Caco-2 (cell line): ENCODE data around the gene VCAN. TPM values are rescaled to one million over a fixed set of nuclear protein-coding genes. Genes with fewer than 3 reads are reported as not detected.

Experiments used
- BruUV-seq: library from RNA; stranded (reverse); fragments of 400-500 nt; replicated peaks from 2 replicates; lab custom pipeline; 2021; lab: Mats Ljungman, UMichigan
- CTCF ChIA-PET: fragments of 300-600 bp; sonication (Branson Sonifier 250); formaldehyde crosslinking; loops from one replicate; lab custom pipeline; 2022; ENCODE audit warnings: antibody characterized with exemption; lab: Charles Lee
- POLR2A ChIA-PET: fragments of 300-600 bp; sonication (Branson Sonifier 250); formaldehyde crosslinking; loops from one replicate; lab custom pipeline; 2022; ENCODE audit warnings: antibody characterized with exemption; lab: Charles Lee
- DNase-seq, 2 experiments: peaks; one replicate each; pipeline versions ENCODE4 v3.0.0 to v3.0.0-alpha.2; 2020 to 2022
- H3K27me3 ChIP-seq: replicated peaks from 2 replicates; pipeline ENCODE4 v1.6.0; 2011; ENCODE audit warnings: low read length; ENCODE audit not compliant: control insufficient read depth, insufficient read depth
- H3K36me3 ChIP-seq: 2 replicates; pipeline ENCODE4 v1.5.1; 2011; ENCODE audit warnings: low read length; ENCODE audit not compliant: control insufficient read depth, insufficient read depth
- H3K4me1 ChIP-seq: fragments of 250-450 bp; sonication (Bioruptor Pico); 2 replicates; pipeline ENCODE4 v1.5.1; 2020; ENCODE audit warnings: mild to moderate bottlenecking
- H3K4me3 ChIP-seq: 2 replicates; pipeline ENCODE4 v1.5.1; 2011; ENCODE audit warnings: low read depth, mild to moderate bottlenecking, control low read depth, low read length
- H3K9me3 ChIP-seq: fragments of 250-450 bp; sonication (Bioruptor Pico); 2 replicates; pipeline ENCODE4 v1.5.1; 2020; ENCODE audit warnings: mild to moderate bottlenecking, moderate library complexity
- H3K27ac Mint-ChIP-seq: one replicate; pipeline ENCODE4 v1.8.0; 2022; ENCODE audit warnings: mixed read lengths; ENCODE audit not compliant: unreplicated experiment
- H3K27me3 Mint-ChIP-seq: one replicate; pipeline ENCODE4 v1.8.0; 2022; ENCODE audit warnings: mixed read lengths; ENCODE audit not compliant: insufficient read depth, unreplicated experiment
- H3K36me3 Mint-ChIP-seq: one replicate; pipeline ENCODE4 v1.8.0; 2022; ENCODE audit warnings: mild to moderate bottlenecking, mixed read lengths; ENCODE audit not compliant: insufficient read depth, unreplicated experiment
- H3K4me1 Mint-ChIP-seq: one replicate; pipeline ENCODE4 v1.8.0; 2022; ENCODE audit warnings: low read depth, mixed read lengths; ENCODE audit not compliant: unreplicated experiment
- H3K4me3 Mint-ChIP-seq: one replicate; pipeline ENCODE4 v1.8.0; 2022; ENCODE audit warnings: mild to moderate bottlenecking, moderate library complexity, mixed read lengths; ENCODE audit not compliant: unreplicated experiment
- H3K9me3 Mint-ChIP-seq: one replicate; pipeline ENCODE4 v1.8.0; 2022; ENCODE audit warnings: mixed read lengths; ENCODE audit not compliant: unreplicated experiment
- intact Hi-C: fragments of 100-400 bp; cut with micrococcal nuclease; formaldehyde crosslinking; loops from one replicate; pipeline ENCODE4 v1.10.0; 2022; ENCODE audit not compliant: unreplicated experiment
- total RNA-seq: library from RNA; stranded (reverse); gene quantifications from 2 replicates; pipeline ENCODE4 v1.2.3, GENCODE V29; 2022
- TF ChIP-seq, protein P1 (sequence below), 2 experiments: fragments of 200-600 bp in 1 of 2; IDR thresholded peaks; 1 replicate in 1 of 2; 2 replicates in 1 of 2; pipeline versions ENCODE4 v1.5.1 to v1.8.0; 2011 to 2022; ENCODE audit warnings: antibody characterized with exemption in 1 of 2, control low read depth in 1 of 2, inconsistent platforms in 1 of 2, low read depth in 1 of 2, low read length in 1 of 2, mild to moderate bottlenecking in 1 of 2, moderate library complexity in 1 of 2; ENCODE audit not compliant: insufficient read depth in 1 of 2, severe bottlenecking in 1 of 2, unreplicated experiment in 1 of 2

Gene VCAN
- total RNA-seq, 1 experiment from 2014 or later = 27.4 TPM

DNA sequence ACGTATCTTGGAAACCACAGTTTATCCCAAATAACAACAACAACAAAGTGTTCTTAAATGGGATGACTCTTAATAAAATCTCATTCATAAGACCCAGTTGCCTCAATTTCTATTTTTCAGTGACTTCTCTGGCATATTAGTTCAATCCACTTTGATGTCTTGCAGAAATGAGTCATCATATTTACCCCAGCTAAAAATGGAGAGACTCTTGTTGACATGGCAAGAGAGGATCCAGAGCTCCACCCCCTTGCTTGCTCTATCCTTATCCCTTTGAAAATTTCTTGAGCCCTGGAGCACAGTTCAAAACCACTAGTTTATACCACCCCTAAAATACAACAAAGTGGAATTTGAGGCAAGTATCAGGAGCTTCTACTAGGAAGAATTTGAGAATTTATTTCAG is 20.8 kb downstream of the VCAN start:
- POLR2A ChIA-PET = no interaction called here
- peaks cover 1% of the 10 kb centered on the region; the same call in 1 of the 2 replicates for H3K36me3 ChIP-seq
- Mint-ChIP-seq H3K4me1 (peaks cover 10% of the 10 kb centered on the region), H3K27ac (no peak overlapping the region), H3K27me3 (no peaks in the 10 kb centered on the region), H3K36me3 (peaks cover 4% of the 10 kb centered on the region), H3K4me3 (no peak overlapping the region), H3K9me3 (no peaks in the 10 kb centered on the region)
- TF ChIP-seq, protein P1, sequence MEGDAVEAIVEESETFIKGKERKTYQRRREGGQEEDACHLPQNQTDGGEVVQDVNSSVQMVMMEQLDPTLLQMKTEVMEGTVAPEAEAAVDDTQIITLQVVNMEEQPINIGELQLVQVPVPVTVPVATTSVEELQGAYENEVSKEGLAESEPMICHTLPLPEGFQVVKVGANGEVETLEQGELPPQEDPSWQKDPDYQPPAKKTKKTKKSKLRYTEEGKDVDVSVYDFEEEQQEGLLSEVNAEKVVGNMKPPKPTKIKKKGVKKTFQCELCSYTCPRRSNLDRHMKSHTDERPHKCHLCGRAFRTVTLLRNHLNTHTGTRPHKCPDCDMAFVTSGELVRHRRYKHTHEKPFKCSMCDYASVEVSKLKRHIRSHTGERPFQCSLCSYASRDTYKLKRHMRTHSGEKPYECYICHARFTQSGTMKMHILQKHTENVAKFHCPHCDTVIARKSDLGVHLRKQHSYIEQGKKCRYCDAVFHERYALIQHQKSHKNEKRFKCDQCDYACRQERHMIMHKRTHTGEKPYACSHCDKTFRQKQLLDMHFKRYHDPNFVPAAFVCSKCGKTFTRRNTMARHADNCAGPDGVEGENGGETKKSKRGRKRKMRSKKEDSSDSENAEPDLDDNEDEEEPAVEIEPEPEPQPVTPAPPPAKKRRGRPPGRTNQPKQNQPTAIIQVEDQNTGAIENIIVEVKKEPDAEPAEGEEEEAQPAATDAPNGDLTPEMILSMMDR (IDR thresholded peaks at IDR 0.05; ENCODE audit: insufficient read depth in 1 of 2, low read depth in 1 of 2, low read length in 1 of 2, severe bottlenecking in 1 of 2, unreplicated experiment in 1 of 2) = no peak
- H3K4me1 ChIP-seq = peaks cover 8% of the 10 kb centered on the region
- CTCF ChIA-PET = no interaction called here
- H3K27me3 ChIP-seq = no peaks in the 10 kb centered on the region
- H3K4me3 ChIP-seq = no peak overlapping the region
- no TSS peak for BruUV-seq
- DNase-seq = no peak
- H3K9me3 ChIP-seq = no peaks in the 10 kb centered on the region
- intact Hi-C loops = no loop called here

- TF ChIP-seq, protein P1 (IDR thresholded peaks at IDR 0.05; ENCODE audit: insufficient read depth in 1 of 2, low read depth in 1 of 2, low read length in 1 of 2, severe bottlenecking in 1 of 2, unreplicated experiment in 1 of 2) = no peak
- Histone ChIP-seq H3K36me3 (peaks cover 1% of the 10 kb centered on the region; the same call in 1 of the 2 replicates), H3K4me3 (no peak overlapping the region), H3K4me1 (peaks cover 8% of the 10 kb centered on the region), H3K9me3 (no peaks in the 10 kb centered on the region), H3K27me3 (no peaks in the 10 kb centered on the region)
- H3K27ac Mint-ChIP-seq = no peak overlapping the region
- no peak for DNase-seq
- H3K9me3 Mint-ChIP-seq = no peaks in the 10 kb centered on the region
- no TSS peak for BruUV-seq
- no peak overlapping the region for H3K4me3 Mint-ChIP-seq
- peaks cover 10% of the 10 kb centered on the region for H3K4me1 Mint-ChIP-seq
- H3K36me3 Mint-ChIP-seq = peaks cover 4% of the 10 kb centered on the region
- intact Hi-C loops = no loop called here
- ChIA-PET POLR2A (no interaction called here), CTCF (no interaction called here)
- H3K27me3 Mint-ChIP-seq = no peaks in the 10 kb centered on the region
These were observed 22.1 kb downstream of the VCAN start for GRCh38 chr5:83493644-83494043.

GRCh38 chr5:83494087-83494620 is 22.6 kb downstream of the VCAN start:
- H3K36me3 ChIP-seq = peaks cover 1% of the 10 kb centered on the region; the same call in 1 of the 2 replicates
- Mint-ChIP-seq H3K4me1 (peaks cover 10% of the 10 kb centered on the region), H3K4me3 (no peak overlapping the region), H3K9me3 (no peaks in the 10 kb centered on the region), H3K27me3 (no peaks in the 10 kb centered on the region), H3K27ac (no peak overlapping the region), H3K36me3 (peaks cover 4% of the 10 kb centered on the region)
- DNase-seq = no peak
- BruUV-seq = no TSS peak
- no peak overlapping the region for H3K4me3 ChIP-seq
- H3K27me3 ChIP-seq = no peaks in the 10 kb centered on the region
- H3K4me1 ChIP-seq = peaks cover 8% of the 10 kb centered on the region
- intact Hi-C loops = no loop called here
- TF ChIP-seq, protein P1 (IDR thresholded peaks at IDR 0.05; ENCODE audit: insufficient read depth in 1 of 2, low read depth in 1 of 2, low read length in 1 of 2, severe bottlenecking in 1 of 2, unreplicated experiment in 1 of 2) = no peak
- H3K9me3 ChIP-seq = no peaks in the 10 kb centered on the region
- ChIA-PET CTCF (no interaction called here), POLR2A (no interaction called here)
